ENCODE data around the gene ZNF362. TPM values are rescaled to one million over a fixed set of nuclear protein-coding genes. Genes with fewer than 3 reads are reported as not detected.

The ZNF362 gene
- total RNA-seq, 1 experiment from 2014 or later = 26.9 TPM

- Mint-ChIP-seq H3K4me3 (ENCODE audit: unreplicated experiment) (no peak overlapping the region), H3K27ac (ENCODE audit: unreplicated experiment) (no peak overlapping the region), H3K27me3 (ENCODE audit: insufficient read depth, unreplicated experiment) (no peaks in the 10 kb centered on the region), H3K9me3 (ENCODE audit: unreplicated experiment) (no peaks in the 10 kb centered on the region), H3K36me3 (ENCODE audit: insufficient read depth, unreplicated experiment) (peaks cover 14% of the 10 kb centered on the region), H3K4me1 (ENCODE audit: low read depth, unreplicated experiment) (no peaks in the 10 kb centered on the region)
- H3K36me3 ChIP-seq (ENCODE audit: control insufficient read depth, insufficient read depth, low read length) = no peaks in the 10 kb centered on the region
- DNase-seq = no peak
- TF ChIP-seq, protein P1, sequence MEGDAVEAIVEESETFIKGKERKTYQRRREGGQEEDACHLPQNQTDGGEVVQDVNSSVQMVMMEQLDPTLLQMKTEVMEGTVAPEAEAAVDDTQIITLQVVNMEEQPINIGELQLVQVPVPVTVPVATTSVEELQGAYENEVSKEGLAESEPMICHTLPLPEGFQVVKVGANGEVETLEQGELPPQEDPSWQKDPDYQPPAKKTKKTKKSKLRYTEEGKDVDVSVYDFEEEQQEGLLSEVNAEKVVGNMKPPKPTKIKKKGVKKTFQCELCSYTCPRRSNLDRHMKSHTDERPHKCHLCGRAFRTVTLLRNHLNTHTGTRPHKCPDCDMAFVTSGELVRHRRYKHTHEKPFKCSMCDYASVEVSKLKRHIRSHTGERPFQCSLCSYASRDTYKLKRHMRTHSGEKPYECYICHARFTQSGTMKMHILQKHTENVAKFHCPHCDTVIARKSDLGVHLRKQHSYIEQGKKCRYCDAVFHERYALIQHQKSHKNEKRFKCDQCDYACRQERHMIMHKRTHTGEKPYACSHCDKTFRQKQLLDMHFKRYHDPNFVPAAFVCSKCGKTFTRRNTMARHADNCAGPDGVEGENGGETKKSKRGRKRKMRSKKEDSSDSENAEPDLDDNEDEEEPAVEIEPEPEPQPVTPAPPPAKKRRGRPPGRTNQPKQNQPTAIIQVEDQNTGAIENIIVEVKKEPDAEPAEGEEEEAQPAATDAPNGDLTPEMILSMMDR (IDR thresholded peaks at IDR 0.05; ENCODE audit: insufficient read depth in 1 of 2, low read depth in 1 of 2, low read length in 1 of 2, severe bottlenecking in 1 of 2, unreplicated experiment in 1 of 2) = no peak
- no peaks in the 10 kb centered on the region for H3K9me3 ChIP-seq
- H3K27me3 ChIP-seq (replicated peaks; ENCODE audit: control insufficient read depth, insufficient read depth, low read length) = no peaks in the 10 kb centered on the region
- ChIA-PET POLR2A (no interaction called here), CTCF (no interaction called here)
- no TSS peak for BruUV-seq (replicated peaks)
- no peak overlapping the region for H3K4me3 ChIP-seq (ENCODE audit: low read depth, low read length)
- intact Hi-C loops (cut with micrococcal nuclease; ENCODE audit: unreplicated experiment) = no loop called here
- no peaks in the 10 kb centered on the region for H3K4me1 ChIP-seq
These were observed 12.8 kb downstream of the ZNF362 start for GRCh38 chr1:33268927-33269610.

DNA sequence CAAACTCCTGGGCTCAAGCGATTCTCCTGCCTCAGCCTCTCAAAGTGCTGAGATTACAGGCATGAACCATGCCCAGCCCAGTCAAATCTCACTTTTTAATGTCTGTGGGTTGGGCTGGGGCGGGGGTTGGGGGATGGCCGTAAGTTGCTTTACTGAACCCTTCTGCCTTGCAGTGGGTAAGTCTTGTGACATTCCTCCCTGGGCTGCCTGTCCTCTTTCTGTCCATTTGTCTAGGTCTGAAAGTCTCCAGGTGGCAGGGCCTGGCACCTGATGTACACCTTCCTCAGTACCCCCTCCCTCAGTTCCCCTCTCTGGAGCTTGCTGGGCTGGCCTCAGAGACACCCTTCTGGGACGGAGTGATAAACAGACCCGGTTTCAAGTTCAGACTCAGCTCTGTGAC lies 13.3 kb downstream of the ZNF362 start:
- peaks cover 14% of the 10 kb centered on the region for H3K36me3 Mint-ChIP-seq (ENCODE audit: insufficient read depth, unreplicated experiment)
- POLR2A ChIA-PET = no interaction called here
- Histone ChIP-seq H3K4me1 (no peaks in the 10 kb centered on the region), H3K4me3 (ENCODE audit: low read depth, low read length) (no peak overlapping the region), H3K36me3 (ENCODE audit: control insufficient read depth, insufficient read depth, low read length) (no peaks in the 10 kb centered on the region), H3K9me3 (no peaks in the 10 kb centered on the region), H3K27me3 (replicated peaks; ENCODE audit: control insufficient read depth, insufficient read depth, low read length) (no peaks in the 10 kb centered on the region)
- no peak overlapping the region for H3K4me3 Mint-ChIP-seq (ENCODE audit: unreplicated experiment)
- H3K27ac Mint-ChIP-seq (ENCODE audit: unreplicated experiment) = no peak overlapping the region
- H3K4me1 Mint-ChIP-seq (ENCODE audit: low read depth, unreplicated experiment) = no peaks in the 10 kb centered on the region
- intact Hi-C loops (cut with micrococcal nuclease; ENCODE audit: unreplicated experiment) = no loop called here
- no peaks in the 10 kb centered on the region for H3K9me3 Mint-ChIP-seq (ENCODE audit: unreplicated experiment)
- no peak for DNase-seq
- H3K27me3 Mint-ChIP-seq (ENCODE audit: insufficient read depth, unreplicated experiment) = no peaks in the 10 kb centered on the region
- CTCF ChIA-PET = no interaction called here
- TF ChIP-seq, protein P1 (IDR thresholded peaks at IDR 0.05; ENCODE audit: insufficient read depth in 1 of 2, low read depth in 1 of 2, low read length in 1 of 2, severe bottlenecking in 1 of 2, unreplicated experiment in 1 of 2) = no peak
- BruUV-seq (replicated peaks) = no TSS peak

GRCh38 chr1:33270379-33270778 lies 14.1 kb downstream of the ZNF362 start:
- no TSS peak for BruUV-seq (replicated peaks)

More at GRCh38 chr1:33270379-33270778, 14.1 kb downstream of the ZNF362 start:
- Mint-ChIP-seq H3K27ac (ENCODE audit: unreplicated experiment) (no peak overlapping the region), H3K9me3 (ENCODE audit: unreplicated experiment) (no peaks in the 10 kb centered on the region), H3K4me1 (ENCODE audit: low read depth, unreplicated experiment) (no peaks in the 10 kb centered on the region), H3K27me3 (ENCODE audit: insufficient read depth, unreplicated experiment) (no peaks in the 10 kb centered on the region), H3K36me3 (ENCODE audit: insufficient read depth, unreplicated experiment) (peaks cover 14% of the 10 kb centered on the region), H3K4me3 (ENCODE audit: unreplicated experiment) (no peak overlapping the region)
- Histone ChIP-seq H3K4me1 (no peaks in the 10 kb centered on the region), H3K36me3 (ENCODE audit: control insufficient read depth, insufficient read depth, low read length) (no peaks in the 10 kb centered on the region), H3K27me3 (replicated peaks; ENCODE audit: control insufficient read depth, insufficient read depth, low read length) (no peaks in the 10 kb centered on the region), H3K9me3 (no peaks in the 10 kb centered on the region), H3K4me3 (ENCODE audit: low read depth, low read length) (no peak overlapping the region)
- TF ChIP-seq, protein P1 (IDR thresholded peaks at IDR 0.05; ENCODE audit: insufficient read depth in 1 of 2, low read depth in 1 of 2, low read length in 1 of 2, severe bottlenecking in 1 of 2, unreplicated experiment in 1 of 2) = no peak
- ChIA-PET POLR2A (no interaction called here), CTCF (no interaction called here)
- intact Hi-C loops (cut with micrococcal nuclease; ENCODE audit: unreplicated experiment) = no loop called here
- DNase-seq = no peak

Data from Caco-2 (cell line).